ENCODE results near the gene RNF113B. TPM values are rescaled to one million over a fixed set of nuclear protein-coding genes. Genes with fewer than 3 reads are reported as not detected.
A peak's percentile ranks its signal among the peaks of the same experiment; 100 is the strongest.

Gene RNF113B
- total and polyA plus RNA-seq, 2 of the 13 experiments (the other 11 are each of a cell fraction or from before 2014, with no cell fraction given) = not detected

DNA sequence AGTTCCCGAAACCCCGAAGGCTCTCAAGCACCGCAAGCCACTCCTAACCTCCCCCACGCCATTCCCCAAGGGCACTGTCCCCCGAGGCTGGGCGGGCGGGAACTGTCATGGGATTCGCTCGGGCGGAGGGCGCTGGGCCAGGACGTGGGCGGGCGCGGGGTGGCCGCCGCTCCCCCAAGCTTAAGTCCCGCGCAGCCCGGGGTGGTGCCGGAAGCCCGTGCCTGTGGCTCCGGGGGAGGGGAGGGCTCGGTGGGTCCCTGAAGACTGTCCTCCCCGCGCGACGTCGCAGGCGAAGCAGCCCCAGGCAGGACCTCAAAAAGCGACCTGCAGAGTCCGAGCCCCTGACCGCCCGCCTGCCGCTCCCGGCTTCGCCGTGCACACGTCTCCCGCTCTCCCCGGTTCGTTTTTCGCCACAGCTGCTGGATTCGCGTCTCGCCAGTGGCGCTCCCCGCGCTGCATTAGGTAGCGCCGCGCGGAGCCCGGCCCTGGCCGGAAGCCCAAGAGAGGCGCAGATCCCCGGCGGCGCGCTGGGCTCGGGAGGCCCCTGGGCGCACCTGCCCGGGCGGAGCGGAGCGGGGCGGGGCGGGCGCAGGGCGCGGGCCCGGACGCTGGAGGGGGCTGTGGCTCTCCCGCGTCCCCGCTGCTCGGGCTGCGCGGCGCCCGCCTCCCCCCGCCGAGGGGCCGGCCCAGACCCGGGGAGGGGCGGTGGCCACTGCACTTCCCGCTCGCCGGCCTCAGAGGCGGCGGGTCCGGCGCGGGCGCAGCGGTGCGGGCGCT lies 34.5 kb downstream of the RNF113B start, which contains the start of gene FARP1 (continued):
- TF ChIP-seq, protein P1, sequence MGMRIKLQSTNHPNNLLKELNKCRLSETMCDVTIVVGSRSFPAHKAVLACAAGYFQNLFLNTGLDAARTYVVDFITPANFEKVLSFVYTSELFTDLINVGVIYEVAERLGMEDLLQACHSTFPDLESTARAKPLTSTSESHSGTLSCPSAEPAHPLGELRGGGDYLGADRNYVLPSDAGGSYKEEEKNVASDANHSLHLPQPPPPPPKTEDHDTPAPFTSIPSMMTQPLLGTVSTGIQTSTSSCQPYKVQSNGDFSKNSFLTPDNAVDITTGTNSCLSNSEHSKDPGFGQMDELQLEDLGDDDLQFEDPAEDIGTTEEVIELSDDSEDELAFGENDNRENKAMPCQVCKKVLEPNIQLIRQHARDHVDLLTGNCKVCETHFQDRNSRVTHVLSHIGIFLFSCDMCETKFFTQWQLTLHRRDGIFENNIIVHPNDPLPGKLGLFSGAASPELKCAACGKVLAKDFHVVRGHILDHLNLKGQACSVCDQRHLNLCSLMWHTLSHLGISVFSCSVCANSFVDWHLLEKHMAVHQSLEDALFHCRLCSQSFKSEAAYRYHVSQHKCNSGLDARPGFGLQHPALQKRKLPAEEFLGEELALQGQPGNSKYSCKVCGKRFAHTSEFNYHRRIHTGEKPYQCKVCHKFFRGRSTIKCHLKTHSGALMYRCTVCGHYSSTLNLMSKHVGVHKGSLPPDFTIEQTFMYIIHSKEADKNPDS (CRISPR knock-in tag; IDR thresholded peaks at IDR 0.05) = peak; percentile 88; the same call in 1 of the 2 replicates
- TF ChIP-seq, protein P2, sequence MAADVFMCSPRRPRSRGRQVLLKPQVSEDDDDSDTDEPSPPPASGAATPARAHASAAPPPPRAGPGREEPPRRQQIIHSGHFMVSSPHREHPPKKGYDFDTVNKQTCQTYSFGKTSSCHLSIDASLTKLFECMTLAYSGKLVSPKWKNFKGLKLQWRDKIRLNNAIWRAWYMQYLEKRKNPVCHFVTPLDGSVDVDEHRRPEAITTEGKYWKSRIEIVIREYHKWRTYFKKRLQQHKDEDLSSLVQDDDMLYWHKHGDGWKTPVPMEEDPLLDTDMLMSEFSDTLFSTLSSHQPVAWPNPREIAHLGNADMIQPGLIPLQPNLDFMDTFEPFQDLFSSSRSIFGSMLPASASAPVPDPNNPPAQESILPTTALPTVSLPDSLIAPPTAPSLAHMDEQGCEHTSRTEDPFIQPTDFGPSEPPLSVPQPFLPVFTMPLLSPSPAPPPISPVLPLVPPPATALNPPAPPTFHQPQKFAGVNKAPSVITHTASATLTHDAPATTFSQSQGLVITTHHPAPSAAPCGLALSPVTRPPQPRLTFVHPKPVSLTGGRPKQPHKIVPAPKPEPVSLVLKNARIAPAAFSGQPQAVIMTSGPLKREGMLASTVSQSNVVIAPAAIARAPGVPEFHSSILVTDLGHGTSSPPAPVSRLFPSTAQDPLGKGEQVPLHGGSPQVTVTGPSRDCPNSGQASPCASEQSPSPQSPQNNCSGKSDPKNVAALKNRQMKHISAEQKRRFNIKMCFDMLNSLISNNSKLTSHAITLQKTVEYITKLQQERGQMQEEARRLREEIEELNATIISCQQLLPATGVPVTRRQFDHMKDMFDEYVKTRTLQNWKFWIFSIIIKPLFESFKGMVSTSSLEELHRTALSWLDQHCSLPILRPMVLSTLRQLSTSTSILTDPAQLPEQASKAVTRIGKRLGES (CRISPR knock-in tag; IDR thresholded peaks at IDR 0.05; ENCODE audit: borderline replicate concordance) = peak; percentile 47; the same call in 1 of the 2 replicates
- TF ChIP-seq, protein P3, sequence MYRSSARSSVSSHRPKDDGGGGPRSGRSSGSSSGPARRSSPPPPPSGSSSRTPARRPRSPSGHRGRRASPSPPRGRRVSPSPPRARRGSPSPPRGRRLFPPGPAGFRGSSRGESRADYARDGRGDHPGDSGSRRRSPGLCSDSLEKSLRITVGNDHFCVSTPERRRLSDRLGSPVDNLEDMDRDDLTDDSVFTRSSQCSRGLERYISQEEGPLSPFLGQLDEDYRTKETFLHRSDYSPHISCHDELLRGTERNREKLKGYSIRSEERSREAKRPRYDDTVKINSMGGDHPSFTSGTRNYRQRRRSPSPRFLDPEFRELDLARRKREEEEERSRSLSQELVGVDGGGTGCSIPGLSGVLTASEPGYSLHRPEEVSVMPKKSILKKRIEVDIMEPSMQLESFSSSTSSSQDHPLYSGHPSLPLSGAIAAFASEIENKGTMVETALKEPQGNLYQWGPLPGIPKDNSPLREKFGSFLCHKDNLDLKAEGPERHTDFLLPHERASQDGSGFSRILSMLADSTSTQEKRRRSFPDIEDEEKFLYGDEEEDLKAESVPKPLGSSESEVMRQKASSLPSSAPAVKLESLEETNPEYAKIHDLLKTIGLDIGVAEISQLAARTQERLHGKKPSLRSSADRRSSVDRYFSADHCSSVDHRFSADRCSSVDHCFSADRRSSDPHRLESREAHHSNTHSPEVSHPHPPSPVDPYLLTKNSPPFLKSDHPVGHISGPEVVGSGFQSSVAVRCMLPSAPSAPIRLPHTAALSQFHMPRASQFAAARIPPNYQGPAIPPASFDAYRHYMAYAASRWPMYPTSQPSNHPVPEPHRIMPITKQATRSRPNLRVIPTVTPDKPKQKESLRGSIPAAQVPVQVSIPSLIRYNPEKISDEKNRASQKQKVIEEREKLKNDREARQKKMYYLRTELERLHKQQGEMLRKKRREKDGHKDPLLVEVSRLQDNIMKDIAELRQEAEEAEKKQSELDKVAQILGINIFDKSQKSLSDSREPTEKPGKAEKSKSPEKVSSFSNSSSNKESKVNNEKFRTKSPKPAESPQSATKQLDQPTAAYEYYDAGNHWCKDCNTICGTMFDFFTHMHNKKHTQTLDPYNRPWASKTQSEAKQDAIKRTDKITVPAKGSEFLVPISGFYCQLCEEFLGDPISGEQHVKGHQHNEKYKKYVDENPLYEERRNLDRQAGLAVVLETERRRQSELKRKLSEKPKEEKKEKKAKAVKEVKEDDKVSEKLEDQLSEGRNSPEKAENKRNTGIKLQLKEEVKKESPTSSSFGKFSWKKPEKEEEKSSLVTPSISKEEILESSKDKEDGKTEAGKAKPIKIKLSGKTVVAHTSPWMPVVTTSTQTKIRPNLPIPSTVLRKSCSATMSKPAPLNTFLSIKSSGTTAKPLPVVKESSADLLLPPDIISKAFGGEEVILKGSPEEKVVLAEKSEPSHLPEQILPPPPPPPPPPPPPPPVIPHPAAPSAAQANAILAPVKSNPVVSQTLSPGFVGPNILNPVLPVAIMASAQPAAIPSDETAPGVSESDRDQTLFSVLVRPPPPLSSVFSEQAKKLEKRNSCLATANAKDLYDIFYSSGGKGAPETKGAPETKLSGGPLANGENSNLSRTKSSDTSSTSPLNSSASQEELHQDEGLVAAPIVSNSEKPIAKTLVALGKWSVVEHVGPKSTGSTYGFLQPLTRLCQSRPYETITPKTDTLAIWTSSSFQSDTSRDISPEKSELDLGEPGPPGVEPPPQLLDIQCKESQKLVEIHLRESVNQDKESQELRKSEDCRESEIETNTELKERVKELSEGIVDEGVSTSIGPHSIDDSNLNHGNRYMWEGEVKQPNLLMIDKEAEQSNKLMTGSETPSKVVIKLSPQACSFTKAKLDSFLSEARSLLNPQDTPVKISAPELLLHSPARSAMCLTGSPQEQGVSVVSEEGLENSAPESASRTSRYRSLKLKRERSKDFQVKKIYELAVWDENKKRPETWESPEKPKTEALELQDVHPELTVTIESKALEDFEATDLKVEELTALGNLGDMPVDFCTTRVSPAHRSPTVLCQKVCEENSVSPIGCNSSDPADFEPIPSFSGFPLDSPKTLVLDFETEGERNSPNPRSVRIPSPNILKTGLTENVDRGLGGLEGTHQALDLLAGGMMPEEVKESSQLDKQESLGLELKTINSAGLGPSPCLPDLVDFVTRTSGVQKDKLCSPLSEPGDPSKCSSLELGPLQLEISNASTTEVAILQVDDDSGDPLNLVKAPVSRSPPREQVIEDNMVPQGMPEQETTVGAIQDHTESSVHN (CRISPR knock-in tag; IDR thresholded peaks at IDR 0.05) = peak; percentile 81; the same call in 1 of the 2 replicates
- TF ChIP-seq, protein P4, sequence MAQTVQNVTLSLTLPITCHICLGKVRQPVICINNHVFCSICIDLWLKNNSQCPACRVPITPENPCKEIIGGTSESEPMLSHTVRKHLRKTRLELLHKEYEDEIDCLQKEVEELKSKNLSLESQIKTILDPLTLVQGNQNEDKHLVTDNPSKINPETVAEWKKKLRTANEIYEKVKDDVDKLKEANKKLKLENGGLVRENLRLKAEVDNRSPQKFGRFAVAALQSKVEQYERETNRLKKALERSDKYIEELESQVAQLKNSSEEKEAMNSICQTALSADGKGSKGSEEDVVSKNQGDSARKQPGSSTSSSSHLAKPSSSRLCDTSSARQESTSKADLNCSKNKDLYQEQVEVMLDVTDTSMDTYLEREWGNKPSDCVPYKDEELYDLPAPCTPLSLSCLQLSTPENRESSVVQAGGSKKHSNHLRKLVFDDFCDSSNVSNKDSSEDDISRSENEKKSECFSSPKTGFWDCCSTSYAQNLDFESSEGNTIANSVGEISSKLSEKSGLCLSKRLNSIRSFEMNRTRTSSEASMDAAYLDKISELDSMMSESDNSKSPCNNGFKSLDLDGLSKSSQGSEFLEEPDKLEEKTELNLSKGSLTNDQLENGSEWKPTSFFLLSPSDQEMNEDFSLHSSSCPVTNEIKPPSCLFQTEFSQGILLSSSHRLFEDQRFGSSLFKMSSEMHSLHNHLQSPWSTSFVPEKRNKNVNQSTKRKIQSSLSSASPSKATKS (CRISPR knock-in tag; IDR thresholded peaks at IDR 0.05) = 0 out of 2 replicates have a peak, but pooled peaks have one; percentile 0
- peak; percentile 83 for TF ChIP-seq ZNF430 (CRISPR knock-in tag; IDR thresholded peaks at IDR 0.05)
- TF ChIP-seq ZNF563 (CRISPR knock-in tag; IDR thresholded peaks at IDR 0.05) = peak; percentile 85
- TF ChIP-seq ZEB1 (IDR thresholded peaks at IDR 0.05; ENCODE audit: insufficient replicate concordance, low read depth) = peak; percentile 16
- TF ChIP-seq ZNF674 (CRISPR knock-in tag; IDR thresholded peaks at IDR 0.05; ENCODE audit: low read depth) = 0 out of 2 replicates have a peak, but pooled peaks have one; percentile 91
- peak; percentile 83; the same call in 1 of the 2 replicates for TF ChIP-seq PAX8 (CRISPR knock-in tag; IDR thresholded peaks at IDR 0.05; ENCODE audit: borderline replicate concordance)
- peak; percentile 74; the same call in 1 of the 2 replicates for TF ChIP-seq ZNF446 (CRISPR knock-in tag; IDR thresholded peaks at IDR 0.05)
- TF ChIP-seq NCOA1 (CRISPR knock-in tag; IDR thresholded peaks at IDR 0.05) = 0 out of 2 replicates have a peak, but pooled peaks have one; percentile 76
